Fibroblast of skin of scalp (primary cell): ENCODE data around the gene XRN1.

Source experiments
- DNase-seq: peaks from one replicate; pipeline ENCODE4 v3.0.0-alpha.2; 2013

Gene XRN1

DNA sequence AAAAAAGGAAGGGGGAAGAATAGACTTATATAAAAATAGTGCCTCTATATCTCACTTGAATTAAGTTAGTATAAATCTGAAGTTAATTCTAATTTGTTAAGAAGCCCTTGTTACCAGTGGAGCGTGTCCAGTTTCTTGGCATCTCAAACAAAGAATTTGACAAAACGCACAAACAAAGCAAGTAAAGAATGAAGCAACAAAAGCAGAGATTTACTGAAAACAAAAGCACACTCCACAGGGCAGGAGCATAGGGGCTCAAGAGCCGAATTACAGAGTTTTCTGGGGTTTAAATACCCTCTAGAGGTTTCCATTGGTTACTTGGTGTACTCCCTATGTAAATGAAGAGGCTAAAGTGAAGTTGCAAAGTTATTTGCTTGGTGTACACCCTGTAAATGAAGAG is 188.5 kb downstream of the XRN1 start:
- no peak for DNase-seq

DNA sequence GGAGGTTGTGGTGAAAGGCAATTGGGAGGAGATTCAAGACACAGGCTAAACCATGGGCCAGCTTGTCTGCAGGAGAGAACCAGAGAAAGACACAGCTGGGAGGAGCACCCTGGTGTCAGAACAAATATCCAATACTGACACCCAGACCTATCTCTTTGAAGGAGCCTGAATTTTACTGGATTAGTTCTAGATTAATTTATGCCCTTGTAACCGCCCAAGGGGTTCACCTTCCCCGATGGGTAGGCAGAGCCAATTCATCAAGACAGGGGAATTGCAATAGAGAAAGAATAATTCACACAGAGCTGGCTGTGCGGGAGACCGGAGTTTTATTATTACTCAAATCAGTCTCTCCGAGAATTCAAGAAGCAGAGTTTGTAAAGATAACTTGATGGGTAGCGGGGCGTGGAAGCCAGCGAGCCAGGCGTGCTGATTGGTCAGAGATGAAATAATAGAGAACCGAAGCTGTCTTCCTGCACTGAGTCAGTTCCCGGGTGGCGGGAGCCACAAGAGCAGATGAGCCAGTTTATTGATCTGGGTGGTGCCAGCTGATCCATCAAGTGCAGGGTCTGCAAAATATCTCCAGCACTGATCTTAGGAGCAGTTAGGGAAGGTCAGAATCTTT is 191.0 kb downstream of the XRN1 start:
- DNase-seq = no peak
